T-helper 2 cell (primary cell): ENCODE measurements around the gene PLAAT4.
"Not testable (repeated sequence)": the region's sequence is repeated elsewhere in the genome, so short reads cannot be mapped to it uniquely, and the experiment has no call there.

ENCODE experiments used
- DNase-seq, 5 experiments: peaks; one replicate each; pipeline versions ENCODE4 v3.0.0 to v3.0.0-alpha.2; 2012 to 2022

Gene PLAAT4

GRCh38 chr11:63511048-63511748 lies 25.4 kb upstream of the PLAAT4 start:
- no peak for DNase-seq

DNA sequence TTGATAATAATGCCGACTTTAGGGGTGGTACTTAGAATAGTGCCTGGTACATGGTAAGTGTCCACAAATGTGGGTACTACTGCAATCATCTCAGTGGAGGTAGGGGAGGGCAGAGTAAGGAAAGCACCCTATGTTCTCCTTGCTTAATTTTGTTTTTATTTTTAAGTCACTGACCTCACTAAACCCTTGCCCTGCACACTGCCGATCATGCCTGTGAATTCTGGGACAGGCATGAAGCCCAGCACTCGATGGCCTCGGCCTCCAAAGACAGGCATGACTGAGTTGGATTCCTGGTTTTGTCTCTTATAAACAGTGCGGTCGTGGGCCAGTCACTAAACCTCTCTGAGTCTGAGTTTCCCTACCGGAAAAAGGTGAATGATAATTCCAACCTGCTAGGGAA lies 23.8 kb upstream of the PLAAT4 start:
- no peak for DNase-seq

DNA sequence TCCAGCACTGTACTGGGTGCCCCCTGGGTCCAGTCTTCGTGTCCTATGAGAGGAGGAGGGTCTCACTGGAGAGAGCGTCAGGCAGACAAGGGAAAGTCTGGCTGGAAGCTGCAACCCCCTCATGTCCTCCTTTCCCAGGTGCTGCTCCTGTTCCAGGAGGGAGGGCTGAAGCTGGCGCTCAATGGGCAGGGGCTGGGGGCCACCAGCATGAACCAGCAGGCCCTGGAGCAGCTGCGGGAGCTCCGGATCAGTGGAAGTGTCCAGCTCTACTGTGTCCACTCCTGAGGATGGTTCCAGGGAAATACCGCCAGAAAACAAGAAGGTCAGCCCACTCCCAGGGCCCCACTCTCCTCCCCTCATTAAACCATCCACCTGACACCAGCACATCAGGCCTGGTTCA lies 20.5 kb upstream of the PLAAT4 start:
- DNase-seq = no peak

GRCh38 chr11:63517156-63517555 lies 19.5 kb upstream of the PLAAT4 start:
- DNase-seq = no peak

GRCh38 chr11:63518548-63518947 lies 18.1 kb upstream of the PLAAT4 start:
- DNase-seq = peak in 1 of 5 experiments; percentile 74

DNA sequence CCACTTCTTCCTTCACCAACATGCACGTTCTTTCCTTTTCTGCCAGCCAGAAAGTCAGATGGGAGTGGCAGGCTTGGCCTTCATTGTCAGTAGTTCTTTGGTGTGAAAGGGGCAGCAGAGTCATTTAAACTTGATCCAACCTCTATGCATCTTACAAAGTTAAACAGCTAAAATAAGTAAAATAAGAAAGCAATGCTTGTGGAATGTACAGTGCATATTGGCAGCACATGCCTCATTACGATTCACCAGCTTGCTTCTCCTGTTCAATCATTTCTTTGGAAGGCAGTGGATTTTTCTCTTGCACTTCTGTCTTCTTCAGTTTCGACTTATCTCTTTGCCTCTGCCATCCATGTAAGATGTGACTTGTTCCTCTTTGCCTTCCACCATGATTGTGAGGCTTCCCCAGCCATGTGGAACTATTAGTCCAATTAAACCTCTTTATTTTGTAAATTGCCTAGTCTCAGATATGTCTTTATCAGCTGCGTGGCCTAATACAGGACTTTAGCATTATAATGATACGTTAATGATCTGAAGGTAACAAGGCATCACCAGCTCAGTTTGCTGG lies 15.9 kb upstream of the PLAAT4 start:
- DNase-seq = no peak

- no peak for DNase-seq
Observed at GRCh38 chr11:63521896-63522295, 14.7 kb upstream of the PLAAT4 start.

DNA sequence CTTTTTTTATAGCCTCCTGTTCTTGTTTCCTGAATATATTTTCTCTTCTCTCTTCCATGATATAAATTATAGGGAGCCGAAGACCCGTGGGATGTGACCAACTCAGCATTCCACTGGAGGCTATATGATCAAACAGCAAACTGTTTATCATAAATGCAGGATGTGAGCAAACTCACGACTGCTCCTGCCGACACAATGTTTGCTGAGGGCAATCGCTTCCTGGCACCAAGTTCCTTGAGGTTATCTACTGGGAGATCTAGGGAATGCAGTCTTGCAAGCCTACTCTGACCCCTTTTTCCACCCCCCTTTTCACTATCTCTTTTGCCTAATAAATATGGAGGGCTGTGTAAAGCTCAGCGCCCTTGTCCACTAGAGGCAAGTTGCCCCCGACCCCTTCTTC lies 13.5 kb upstream of the PLAAT4 start:
- DNase-seq = no peak

- DNase-seq = no peak
Observed at GRCh38 chr11:63527667-63528066, 8.9 kb upstream of the PLAAT4 start.

GRCh38 chr11:63528156-63528555 lies 8.5 kb upstream of the PLAAT4 start:
- DNase-seq = not testable (repeated sequence)

GRCh38 chr11:63528729-63529278 lies 7.8 kb upstream of the PLAAT4 start:
- not testable (repeated sequence) for DNase-seq

- not testable (repeated sequence) for DNase-seq
Observed at GRCh38 chr11:63529373-63529772, 7.2 kb upstream of the PLAAT4 start.

GRCh38 chr11:63530021-63530420 lies 6.6 kb upstream of the PLAAT4 start:
- DNase-seq = no peak

DNA sequence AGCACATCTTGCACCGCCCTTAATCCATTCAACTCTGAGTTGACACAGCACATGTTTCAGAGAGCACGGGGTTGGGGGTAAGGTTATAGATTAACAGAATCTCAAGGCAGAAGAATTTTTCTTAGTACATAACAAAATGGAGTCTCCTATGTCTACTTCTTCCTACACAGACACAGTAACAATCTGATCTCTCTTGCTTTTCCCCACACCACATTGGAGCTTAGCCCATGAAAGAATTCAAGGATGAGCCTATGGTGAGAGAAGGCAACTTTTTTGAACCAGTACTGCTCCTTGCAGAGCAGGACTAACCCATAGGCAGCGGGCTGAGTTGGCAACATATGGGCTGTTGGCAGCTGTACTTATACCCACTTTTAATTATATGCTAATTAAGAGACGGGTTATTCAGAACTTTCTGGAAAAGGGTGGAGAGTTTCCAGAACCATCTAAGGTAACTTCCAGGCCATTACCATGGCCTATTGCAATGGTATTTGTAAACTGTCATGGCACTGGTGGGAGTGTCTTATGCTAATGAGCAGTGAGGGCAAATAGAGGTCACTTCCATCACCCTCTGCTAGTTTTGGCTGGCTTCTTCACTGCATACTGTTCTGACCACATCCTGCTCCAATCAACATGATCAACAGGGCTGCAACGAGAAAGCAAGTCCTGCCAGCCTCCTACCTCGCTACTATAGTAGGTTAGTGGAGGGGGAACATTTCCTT lies 5.4 kb upstream of the PLAAT4 start:
- DNase-seq = peak in 4 of 5 experiments; percentile 12 to 95 (median 60)

DNA sequence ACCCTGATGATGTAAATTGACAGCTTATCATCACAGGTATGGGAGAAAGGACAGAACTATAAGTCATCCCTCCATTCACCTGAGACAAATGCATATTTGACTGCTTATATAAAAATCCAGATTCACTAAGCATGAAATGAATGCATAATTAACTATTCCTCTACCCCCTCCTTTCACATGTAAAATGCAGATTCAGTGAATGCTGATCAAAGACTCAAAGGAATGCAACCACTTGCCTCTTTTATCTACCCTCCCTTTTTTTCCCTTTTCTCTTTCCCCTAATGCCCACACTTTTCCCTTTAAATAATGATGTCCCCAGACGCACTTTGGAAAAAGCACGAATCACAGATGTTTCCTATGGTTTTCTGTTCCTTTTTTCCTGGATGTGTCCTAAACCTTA lies 4.5 kb upstream of the PLAAT4 start:
- no peak for DNase-seq

- peak in 1 of 5 experiments; percentile 30 for DNase-seq
Observed at GRCh38 chr11:63532799-63533475, 3.7 kb upstream of the PLAAT4 start.

DNA sequence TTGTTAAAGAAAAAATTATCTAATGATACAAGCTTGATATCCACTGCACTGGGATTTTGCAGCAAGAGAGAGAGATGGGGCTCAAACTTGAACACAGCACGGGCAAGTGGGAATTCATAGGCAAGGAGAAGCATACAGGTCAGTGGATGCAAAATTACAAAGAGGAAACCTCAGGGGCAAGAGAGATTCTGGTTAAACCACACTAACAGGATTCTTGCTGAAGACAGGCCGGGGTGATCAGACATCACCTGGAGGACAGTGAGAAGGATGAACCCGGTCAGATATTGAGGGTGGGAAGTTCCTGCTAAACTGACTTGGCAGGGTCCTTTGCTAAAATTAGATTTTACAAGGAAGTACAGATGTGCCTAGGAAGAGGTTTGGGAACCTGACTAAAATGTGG lies 2.5 kb upstream of the PLAAT4 start:
- DNase-seq = no peak

DNA sequence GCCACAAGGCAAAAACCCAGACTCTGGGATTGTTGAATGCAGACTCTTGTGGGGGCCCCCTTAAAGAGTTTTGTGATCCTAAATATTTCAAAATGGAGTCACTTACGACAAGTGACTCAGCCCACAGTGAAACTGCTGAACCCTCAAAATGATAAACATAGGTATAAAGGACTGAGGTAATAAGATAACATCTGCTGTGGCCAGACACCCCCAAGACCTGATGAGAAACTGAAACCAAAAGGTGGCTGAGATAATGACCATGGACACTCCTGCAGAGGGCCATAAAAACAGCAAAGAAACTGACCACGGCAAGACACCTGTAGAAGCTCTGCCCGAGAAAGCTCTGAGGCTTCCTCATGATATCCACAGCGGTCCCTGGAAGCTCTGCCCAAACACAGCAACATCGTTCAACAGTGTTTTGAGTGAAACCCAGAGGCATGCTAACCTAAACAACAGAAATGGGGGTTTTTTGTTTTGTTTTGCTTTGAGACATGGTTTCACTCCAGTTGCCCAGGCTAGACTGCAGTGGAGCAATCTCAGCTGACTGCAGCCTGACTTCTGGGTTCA lies 1.6 kb upstream of the PLAAT4 start:
- DNase-seq = peak in 2 of 5 experiments; percentile 44 to 78

DNA sequence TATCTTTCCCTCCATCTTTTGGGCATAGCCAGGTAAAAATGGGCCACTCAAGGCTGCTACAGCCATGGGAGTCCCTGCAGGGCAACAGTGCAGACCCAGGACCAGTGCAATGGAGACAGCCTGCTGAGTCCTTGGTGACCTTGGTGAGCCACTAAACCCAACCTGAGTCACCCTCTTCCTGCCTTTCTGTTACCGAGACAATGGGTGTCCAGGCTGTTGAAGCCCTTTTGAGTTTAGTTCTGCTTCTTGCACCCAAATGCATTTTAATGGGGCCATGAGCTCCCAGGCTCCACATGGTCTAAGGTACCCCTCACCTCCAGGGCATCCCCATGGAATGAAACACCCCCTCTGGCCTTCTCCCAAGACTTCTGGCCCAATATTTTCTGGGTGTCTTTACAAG lies 874 bp upstream of the PLAAT4 start:
- peak in 2 of 5 experiments; percentile 35 to 70 for DNase-seq

DNA sequence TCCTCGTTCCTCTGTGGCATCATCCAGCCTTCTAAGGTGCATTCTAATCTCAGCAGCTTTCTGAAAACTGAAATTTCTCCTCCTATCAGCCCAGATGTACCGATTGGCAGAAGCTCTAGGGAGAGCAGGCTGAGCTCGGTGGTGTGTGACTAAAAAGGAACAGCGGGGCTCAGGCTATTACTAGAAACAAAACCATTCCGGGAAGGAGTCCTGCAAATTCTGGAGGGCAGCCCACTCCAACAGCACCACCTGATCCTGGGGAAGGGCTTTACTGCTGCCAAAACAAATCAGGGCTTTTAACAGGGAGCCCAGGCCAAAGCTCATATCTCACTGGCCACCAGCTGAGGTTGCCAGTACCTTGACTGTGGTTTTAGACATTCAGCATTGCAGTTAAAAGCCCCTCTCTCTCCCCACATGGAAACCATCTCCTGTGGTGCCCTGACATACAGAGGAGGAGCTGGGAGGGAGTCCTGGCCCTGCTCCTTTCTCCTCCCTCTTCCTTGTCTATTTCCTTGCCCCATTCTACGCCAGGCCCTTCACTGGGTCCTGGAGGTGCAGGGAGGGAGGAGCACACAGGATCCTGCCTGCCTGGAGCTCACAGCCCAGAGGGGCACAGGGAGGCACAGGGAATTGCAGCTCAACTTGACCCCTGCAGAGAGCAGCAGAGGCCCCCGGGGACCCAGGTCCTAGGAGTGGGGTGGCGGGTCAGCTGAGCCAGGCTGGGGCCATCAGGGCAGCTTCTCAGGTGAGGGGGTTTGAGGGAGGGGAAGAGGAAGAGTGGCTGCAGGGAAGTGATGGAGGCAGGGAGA lies 889 bp downstream of the PLAAT4 start:
- peak in 1 of 5 experiments; percentile 37 for DNase-seq

- not testable (repeated sequence) for DNase-seq
Observed at GRCh38 chr11:63542506-63542905, 5.9 kb downstream of the PLAAT4 start.

DNA sequence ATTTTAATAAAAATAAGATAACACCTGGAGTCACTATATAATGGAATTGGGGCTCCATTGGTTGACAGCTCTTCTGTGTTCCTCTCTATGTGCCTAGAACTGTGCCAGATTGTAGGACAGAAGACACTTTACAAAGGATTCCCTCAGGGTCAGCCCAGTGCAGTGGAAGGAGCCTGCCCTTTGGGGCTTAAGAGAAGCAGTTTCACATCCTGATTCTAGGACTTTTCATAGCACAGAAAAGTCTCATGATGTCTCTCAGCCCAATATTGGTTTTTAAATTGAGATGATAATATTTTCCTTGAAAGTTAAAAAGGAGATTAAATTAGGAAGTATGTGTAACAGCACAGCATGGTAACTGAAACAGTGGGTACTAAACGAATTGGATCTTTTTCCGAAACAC lies 7.1 kb downstream of the PLAAT4 start:
- DNase-seq = no peak
